NT2/D1 (cell line): ENCODE data around the gene CPXM2.

Experiments used
- YY1 ChIP-seq: IDR thresholded peaks from 2 replicates; pipeline ENCODE4 v1.6.1; 2011; ENCODE audit not compliant: insufficient read length, insufficient read depth
- ZNF274 ChIP-seq: IDR thresholded peaks from 2 replicates; pipeline ENCODE4 v1.6.1; 2011; ENCODE audit warnings: mild to moderate bottlenecking, low read depth, low read length

DNA sequence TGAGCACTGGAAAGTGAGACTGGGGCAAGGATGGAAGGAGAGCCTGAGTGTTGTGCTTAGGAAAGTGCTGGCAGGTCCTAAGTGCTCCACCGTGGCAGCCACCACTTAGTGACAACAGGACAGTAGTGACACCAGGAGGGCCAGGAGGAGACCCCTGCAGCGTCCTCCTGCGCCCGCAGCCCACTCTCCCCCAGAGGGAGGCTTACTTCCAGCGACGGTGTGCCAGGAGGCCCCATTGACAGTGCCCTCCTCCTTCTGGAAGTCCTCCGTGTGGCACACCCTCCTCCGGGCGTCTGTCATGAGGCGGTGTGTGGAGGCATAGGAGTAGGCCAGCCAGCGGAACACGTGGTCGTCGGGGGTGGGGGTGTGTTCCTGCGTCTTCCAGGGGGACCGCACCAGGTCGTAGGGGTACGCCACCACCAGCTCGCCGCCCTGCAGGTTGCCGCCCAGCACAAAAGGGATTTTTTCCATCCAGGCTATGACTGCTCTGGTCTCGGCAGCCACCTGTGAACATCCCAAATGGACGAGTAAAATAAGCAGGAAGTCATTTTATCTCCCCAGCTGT, 129.9 kb downstream of the CPXM2 start:
- TF ChIP-seq ZNF274 (no peak), YY1 (no peak)
